ENCODE measurements around the gene MYL3.
"Not testable (repeated sequence)": the region's sequence is repeated elsewhere in the genome, so short reads cannot be mapped to it uniquely, and the experiment has no call there.

MYL3 gene

GRCh38 chr3:46821553-46821952, 41.7 kb downstream of the MYL3 start:
- no peak for DNase-seq

- no peak for DNase-seq
Measured at GRCh38 chr3:46820852-46821251, 42.4 kb downstream of the MYL3 start.

GRCh38 chr3:46812237-46812791, 50.9 kb downstream of the MYL3 start:
- peak; percentile 70 for DNase-seq

- DNase-seq, result no peak
Measured at GRCh38 chr3:46811615-46812236, 51.5 kb downstream of the MYL3 start.

GRCh38 chr3:46808766-46809165, 54.5 kb downstream of the MYL3 start:
- DNase-seq, result not testable (repeated sequence)

All from CD4-positive, alpha-beta T cell treated with Interleukin-21 for 1 hour (primary cell).